Astrocyte of the spinal cord (primary cell): ENCODE measurements around the gene AHNAK.

Experiments used
- DNase-seq: peaks from one replicate; pipeline ENCODE4 v3.0.0; 2011; ENCODE audit warnings: low read depth, low spot score
- H3K4me3 ChIP-seq: 2 replicates; pipeline ENCODE4 v1.5.1; 2011; ENCODE audit warnings: low read depth, mild to moderate bottlenecking, low read length, moderate library complexity
- CTCF ChIP-seq: IDR thresholded peaks from 2 replicates; pipeline ENCODE4 v1.5.1; 2012; ENCODE audit warnings: low read depth, mild to moderate bottlenecking, low read length, inconsistent platforms
- in situ Hi-C: cut with HindIII; loops from 2 replicates; pipeline ENCODE4 v1.10.0; 2017; ENCODE audit warnings: low sequenced_read_pairs

AHNAK gene

DNA sequence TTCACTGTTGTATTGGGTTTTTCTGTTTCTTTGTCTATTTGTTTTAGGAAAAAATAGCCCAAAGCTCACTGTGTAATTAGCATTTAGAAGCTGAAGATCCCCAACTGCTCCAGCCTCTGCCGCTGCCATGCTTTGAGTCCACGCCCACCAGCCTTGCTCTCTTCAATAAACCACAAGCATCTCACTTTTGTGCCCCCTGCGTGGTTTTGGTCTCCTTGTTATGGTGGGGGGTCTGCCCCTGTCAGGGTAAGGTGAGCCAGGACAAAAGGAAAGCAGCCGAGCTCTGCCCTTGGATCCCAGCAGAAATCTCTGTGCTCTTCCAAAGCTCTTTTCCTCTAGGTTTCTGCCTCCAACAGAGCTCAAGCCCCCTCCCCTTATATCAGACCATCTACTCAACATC, 123.6 kb downstream of the AHNAK start:
- DNase-seq, result no peak
- in situ Hi-C loops, result no loop called here

DNA sequence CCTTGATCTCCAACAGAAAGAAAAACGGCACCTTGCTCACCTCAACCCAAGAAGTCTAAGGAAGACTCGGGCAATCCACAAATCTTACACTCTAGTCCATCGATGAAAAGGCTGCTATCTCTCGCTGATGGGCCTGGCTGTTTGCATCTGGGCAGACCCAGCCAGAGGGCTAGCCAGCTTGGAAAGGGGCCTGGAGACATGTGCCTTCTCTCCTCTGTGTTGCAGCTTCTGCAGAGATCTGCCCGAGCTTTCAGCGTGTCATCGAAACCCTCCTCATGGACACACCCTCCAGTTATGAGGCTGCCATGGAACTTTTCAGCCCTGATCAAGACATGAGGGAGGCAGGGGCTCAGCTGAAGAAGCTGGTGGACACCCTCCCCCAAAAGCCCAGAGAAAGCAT, 124.6 kb downstream of the AHNAK start:
- DNase-seq, result no peak
- no peak for TF ChIP-seq CTCF

More for the DNA sequence above, 123.6 kb downstream of the AHNAK start:
- no peak for TF ChIP-seq CTCF
- H3K4me3 ChIP-seq, result no peak overlapping the region

GRCh38 chr11:62420882-62421281, 125.7 kb downstream of the AHNAK start:
- in situ Hi-C loops, result no loop called here
- H3K4me3 ChIP-seq, result no peak overlapping the region
- no peak for DNase-seq
- no peak for TF ChIP-seq CTCF

More for the DNA sequence above, 124.6 kb downstream of the AHNAK start:
- in situ Hi-C loops, result no loop called here
- H3K4me3 ChIP-seq, result no peak overlapping the region

DNA sequence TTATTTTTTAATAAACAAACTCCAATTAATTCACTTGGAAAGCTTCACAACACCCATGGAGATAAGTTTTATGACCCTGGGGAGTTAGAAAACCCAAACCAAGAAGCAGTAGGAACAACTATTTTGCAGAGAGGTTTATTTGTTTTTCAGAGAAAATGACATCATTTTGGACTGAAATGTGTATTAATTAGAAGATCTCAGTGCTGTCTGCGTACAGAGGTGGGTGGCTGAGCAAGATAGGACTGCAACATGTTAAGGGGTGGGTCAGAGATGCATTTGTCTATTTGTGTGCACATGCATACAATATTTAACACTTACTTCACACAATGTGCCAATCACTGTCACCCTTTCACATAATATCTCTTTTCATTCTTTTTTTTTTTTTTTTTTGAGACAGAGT, 126.7 kb downstream of the AHNAK start:
- H3K4me3 ChIP-seq, result no peak overlapping the region
- DNase-seq, result no peak
- in situ Hi-C loops, result no loop called here
- TF ChIP-seq CTCF, result no peak

DNA sequence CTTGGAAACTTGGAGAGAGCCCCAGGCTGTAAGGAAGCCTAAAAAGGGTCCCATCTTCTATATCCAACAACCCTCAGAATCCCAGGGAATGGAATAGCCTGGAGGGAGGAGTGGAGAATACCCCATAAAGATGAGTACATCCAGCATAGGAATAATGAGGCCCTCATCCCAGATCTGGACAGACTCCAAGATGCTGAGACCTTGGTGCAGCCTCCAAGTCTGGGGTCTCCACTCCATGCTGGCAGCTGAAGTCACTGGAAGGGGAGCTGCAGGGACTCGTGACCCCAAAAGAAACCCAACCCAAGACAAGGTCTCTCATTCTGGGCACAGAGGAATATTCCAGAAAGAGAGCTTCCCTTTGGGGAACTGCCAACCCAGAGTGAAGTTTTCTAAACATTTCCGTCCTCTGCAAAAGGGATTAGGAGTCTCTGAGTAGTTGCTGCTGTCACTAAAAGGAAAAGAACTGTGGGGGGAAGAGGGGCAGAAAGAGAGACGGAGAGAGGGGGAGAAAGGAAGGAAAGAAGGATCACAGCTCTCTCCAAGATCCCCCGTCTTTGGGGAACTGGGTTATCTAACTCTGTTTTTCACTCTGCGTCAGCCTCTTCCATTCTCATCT, 127.2 kb downstream of the AHNAK start:
- no peak overlapping the region for H3K4me3 ChIP-seq
- TF ChIP-seq CTCF, result no peak
- in situ Hi-C loops, result no loop called here
- DNase-seq, result no peak

- H3K4me3 ChIP-seq, result no peak within 1 kb of the TSS
- DNase-seq, result no peak
- TF ChIP-seq CTCF, result no peak
- in situ Hi-C loops, result no loop called here
Measured at GRCh38 chr11:62418733-62419132, 127.9 kb downstream of the AHNAK start, which contains the start of gene SCGB1A1. TSS of gene SCGB1A1 (plus strand) at chr11:62419033. CDS start at chr11:62419096, 63 bp downstream.
